ENCODE results near the gene RAPGEF5.

GRCh38 chr7:22269963-22270362 lies 87.0 kb downstream of the RAPGEF5 start:
- TF ChIP-seq YY1 (IDR thresholded peaks at IDR 0.05; ENCODE audit: insufficient read depth, insufficient read length) (no peak), ZNF274 (IDR thresholded peaks at IDR 0.05; ENCODE audit: low read depth, low read length) (no peak), SUZ12 (IDR thresholded peaks at IDR 0.05; ENCODE audit: extremely low read depth, insufficient read depth, insufficient read length) (no peak)

All from NT2/D1 (cell line).